Neural crest cell (in vitro differentiated cells): ENCODE measurements around the gene CCL2. TPM values are rescaled to one million over a fixed set of nuclear protein-coding genes. Genes with fewer than 3 reads are reported as not detected.

Source experiments
- DNase-seq: peaks from one replicate; pipeline ENCODE4 v3.0.0; 2021; ENCODE audit warnings: low read depth, mixed read lengths, low spot score
- H3K27ac Mint-ChIP-seq: one replicate; pipeline ENCODE4 v1.8.0; 2021; ENCODE audit warnings: mild to moderate bottlenecking, mixed read lengths; ENCODE audit not compliant: unreplicated experiment
- H3K27me3 Mint-ChIP-seq: 2 replicates; pipeline ENCODE4 v1.8.0; 2021; ENCODE audit warnings: low read depth, mild to moderate bottlenecking, mixed read lengths
- H3K36me3 Mint-ChIP-seq: 2 replicates; pipeline ENCODE4 v1.8.0; 2021; ENCODE audit warnings: low read depth, mild to moderate bottlenecking, mixed read lengths
- H3K4me1 Mint-ChIP-seq: 2 replicates; pipeline ENCODE4 v1.8.0; 2021; ENCODE audit warnings: mixed read lengths
- H3K4me3 Mint-ChIP-seq: one replicate; pipeline ENCODE4 v1.8.0; 2021; ENCODE audit warnings: mild to moderate bottlenecking, mixed read lengths
- H3K9me3 Mint-ChIP-seq: 2 replicates; pipeline ENCODE4 v1.8.0; 2021; ENCODE audit warnings: mixed read lengths
- CTCF ChIP-seq: fragments of 200-600 bp; sonication (generic); conservative IDR thresholded peaks from 2 replicates; pipeline ENCODE4 v1.5.0; 2021; ENCODE audit warnings: antibody characterized with exemption, mild to moderate bottlenecking
- total RNA-seq: library from RNA; stranded (reverse); gene quantifications from 2 replicates; pipeline ENCODE4 v1.2.1, GENCODE V29; 2021

Gene CCL2
- total RNA-seq, 1 donor from 2014 or later = 3.5 TPM

- no peaks in the 10 kb centered on the region for H3K4me1 Mint-ChIP-seq
- no peaks in the 10 kb centered on the region for H3K36me3 Mint-ChIP-seq
- no peak overlapping the region for H3K4me3 Mint-ChIP-seq
- no peak for DNase-seq
- H3K27ac Mint-ChIP-seq = no peak overlapping the region
- H3K9me3 Mint-ChIP-seq = no peaks in the 10 kb centered on the region
- H3K27me3 Mint-ChIP-seq = peaks cover 58% of the 10 kb centered on the region
- no peak for TF ChIP-seq CTCF
These were observed 10.6 kb downstream of the CCL2 start for GRCh38 chr17:34265711-34266110.

- Mint-ChIP-seq H3K36me3 (no peaks in the 10 kb centered on the region), H3K27me3 (peaks cover 60% of the 10 kb centered on the region), H3K4me1 (no peaks in the 10 kb centered on the region), H3K27ac (no peak within 1 kb of the TSS), H3K4me3 (no peak within 1 kb of the TSS), H3K9me3 (no peaks in the 10 kb centered on the region)
- no peak for DNase-seq
- no peak for TF ChIP-seq CTCF
These were observed 14.9 kb downstream of the CCL2 start, which contains the start of gene CCL7 for GRCh38 chr17:34269969-34270368. Gene CCL7 (plus strand): TSS chr17:34270221. CDS start chr17:34270291, 70 bp downstream.

- Mint-ChIP-seq H3K36me3 (no peaks in the 10 kb centered on the region), H3K4me3 (no peak overlapping the region), H3K9me3 (no peaks in the 10 kb centered on the region), H3K27me3 (peaks cover 41% of the 10 kb centered on the region), H3K4me1 (no peaks in the 10 kb centered on the region), H3K27ac (no peak overlapping the region)
- no peak for DNase-seq
- no peak for TF ChIP-seq CTCF
These were observed 20.8 kb downstream of the CCL2 start for GRCh38 chr17:34275881-34276280.

- Mint-ChIP-seq H3K27ac (no peak overlapping the region), H3K4me1 (no peaks in the 10 kb centered on the region), H3K27me3 (peaks cover 42% of the 10 kb centered on the region), H3K9me3 (no peaks in the 10 kb centered on the region), H3K36me3 (no peaks in the 10 kb centered on the region), H3K4me3 (no peak overlapping the region)
- DNase-seq = no peak
- no peak for TF ChIP-seq CTCF
These were observed 21.7 kb downstream of the CCL2 start for GRCh38 chr17:34276826-34277225.

GRCh38 chr17:34283571-34283970 lies 28.5 kb downstream of the CCL2 start:
- Mint-ChIP-seq H3K4me1 (no peaks in the 10 kb centered on the region), H3K27me3 (peaks cover 82% of the 10 kb centered on the region), H3K4me3 (no peak overlapping the region), H3K27ac (no peak overlapping the region), H3K36me3 (no peaks in the 10 kb centered on the region), H3K9me3 (peaks cover 2% of the 10 kb centered on the region)
- no peak for DNase-seq
- no peak for TF ChIP-seq CTCF

GRCh38 chr17:34285286-34285792 lies 30.3 kb downstream of the CCL2 start, which contains the start of gene CCL11:
Gene CCL11 (plus strand): TSS chr17:34285742. CDS start chr17:34285809, 67 bp downstream.
- no peaks in the 10 kb centered on the region for H3K36me3 Mint-ChIP-seq
- H3K9me3 Mint-ChIP-seq = peaks cover 2% of the 10 kb centered on the region
- DNase-seq = no peak
- peak within 1 kb of the TSS; percentile 70 for H3K27ac Mint-ChIP-seq
- no peaks in the 10 kb centered on the region for H3K4me1 Mint-ChIP-seq
- no peak within 1 kb of the TSS for H3K4me3 Mint-ChIP-seq
- TF ChIP-seq CTCF = no peak
- H3K27me3 Mint-ChIP-seq = peaks cover 84% of the 10 kb centered on the region
